ENCODE data around the gene LHPP. TPM values are rescaled to one million over a fixed set of nuclear protein-coding genes. Genes with fewer than 3 reads are reported as not detected.

LHPP gene
- polyA plus RNA-seq, 1 experiment = 7.1 TPM

- H3K27ac ChIP-seq (ENCODE audit: low read depth, low read length) = no peak overlapping the region
- peaks cover 9% of the 10 kb centered on the region for H3K27me3 ChIP-seq (ENCODE audit: control insufficient read depth, insufficient read depth, low read length)
- ChIA-PET CTCF (no interaction called here), POLR2A (no interaction called here)
- DNase-seq (ENCODE audit: low read depth, low spot score) = no peak
- no peaks in the 10 kb centered on the region; the same call in 1 of the 2 replicates for H3K9me3 ChIP-seq (ENCODE audit: control insufficient read depth, insufficient read depth, low read length)
- H3K4me3 ChIP-seq (ENCODE audit: low read depth, low read length) = no peak overlapping the region
- TF ChIP-seq CTCF (IDR thresholded peaks at IDR 0.05; ENCODE audit: low read depth, low read length) = no peak
Measured at GRCh38 chr10:124550293-124551034, 88.8 kb downstream of the LHPP start.

DNA sequence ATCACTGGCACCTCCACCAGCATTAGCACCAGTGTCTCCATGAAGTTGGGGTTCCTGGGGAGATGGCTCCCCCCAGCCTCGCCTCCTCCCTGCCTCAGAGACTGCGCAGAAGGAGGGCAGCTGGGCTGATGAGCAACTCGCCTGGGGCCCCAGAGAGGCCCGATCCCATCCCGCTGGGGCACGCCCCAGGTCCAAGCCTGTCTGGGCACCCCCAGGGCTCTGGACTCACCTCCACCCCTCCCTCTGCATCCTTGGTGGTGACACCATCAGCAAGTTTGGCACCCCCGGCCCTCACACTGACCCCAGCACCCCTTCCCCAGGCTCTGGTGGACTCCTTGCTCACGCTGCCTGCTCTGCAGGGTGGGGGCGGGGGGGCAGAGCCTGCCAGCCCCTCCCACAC is 89.5 kb downstream of the LHPP start:
- CTCF ChIA-PET = no interaction called here

GRCh38 chr10:124551755-124552154 is 90.1 kb downstream of the LHPP start:
- no peak for TF ChIP-seq CTCF (IDR thresholded peaks at IDR 0.05; ENCODE audit: low read depth, low read length)
- DNase-seq (ENCODE audit: low read depth, low spot score) = no peak
- H3K27ac ChIP-seq (ENCODE audit: low read depth, low read length) = no peak overlapping the region
- peaks cover 2% of the 10 kb centered on the region for H3K27me3 ChIP-seq (ENCODE audit: control insufficient read depth, insufficient read depth, low read length)
- POLR2A ChIA-PET = no interaction called here
- H3K4me3 ChIP-seq (ENCODE audit: low read depth, low read length) = no peak overlapping the region
- CTCF ChIA-PET = no interaction called here
- H3K9me3 ChIP-seq (ENCODE audit: control insufficient read depth, insufficient read depth, low read length) = no peaks in the 10 kb centered on the region

More for the DNA sequence above, 89.5 kb downstream of the LHPP start:
- no peak for TF ChIP-seq CTCF (IDR thresholded peaks at IDR 0.05; ENCODE audit: low read depth, low read length)
- POLR2A ChIA-PET = no interaction called here
- peaks cover 6% of the 10 kb centered on the region for H3K27me3 ChIP-seq (ENCODE audit: control insufficient read depth, insufficient read depth, low read length)
- no peak overlapping the region for H3K4me3 ChIP-seq (ENCODE audit: low read depth, low read length)
- H3K9me3 ChIP-seq (ENCODE audit: control insufficient read depth, insufficient read depth, low read length) = no peaks in the 10 kb centered on the region
- no peak overlapping the region for H3K27ac ChIP-seq (ENCODE audit: low read depth, low read length)
- no peak for DNase-seq (ENCODE audit: low read depth, low spot score)

GRCh38 chr10:124552691-124553276 is 91.2 kb downstream of the LHPP start:
- no peak overlapping the region for H3K4me3 ChIP-seq (ENCODE audit: low read depth, low read length)
- no peak for DNase-seq (ENCODE audit: low read depth, low spot score)
- H3K27me3 ChIP-seq (ENCODE audit: control insufficient read depth, insufficient read depth, low read length) = peaks cover 2% of the 10 kb centered on the region
- CTCF ChIA-PET = interaction anchor here (1.5 kb wide), 1 partner anchor 12 kb away, joined by 3 read pairs; no protein-coding TSS in a partner anchor
- no peak for TF ChIP-seq CTCF (IDR thresholded peaks at IDR 0.05; ENCODE audit: low read depth, low read length)
- H3K9me3 ChIP-seq (ENCODE audit: control insufficient read depth, insufficient read depth, low read length) = no peaks in the 10 kb centered on the region
- POLR2A ChIA-PET = no interaction called here
- H3K27ac ChIP-seq (ENCODE audit: low read depth, low read length) = no peak overlapping the region
